Body of pancreas (tissue), 4 donors: ENCODE measurements around the gene TAF6. TPM values are rescaled to one million over a fixed set of nuclear protein-coding genes. Genes with fewer than 3 reads are reported as not detected.

Source experiments
- ATAC-seq: fragments of 150-250 bp; one replicate; pipeline ENCODE4 v1.9.1; 2016
- DNase-seq, 4 donors: peaks; one replicate each; pipeline ENCODE4 v3.0.0-alpha.2; 2019
- H3K27ac ChIP-seq, 4 donors: fragments of 200-600 bp; sonication (generic); 1 replicate in 3 of 4; 2 replicates in 1 of 4; pipeline versions ENCODE4 v1.5.1 to v1.6.1; 2016 to 2019; ENCODE audit warnings: mild to moderate bottlenecking in 1 of 4, mixed read lengths in 1 of 4, moderate library complexity in 1 of 4
- H3K27me3 ChIP-seq, 2 donors: fragments of 200-600 bp; sonication (generic); one replicate each; pipeline ENCODE4 v1.6.0; 2016; ENCODE audit warnings: mild to moderate bottlenecking in 1 of 2
- H3K36me3 ChIP-seq, 2 donors: fragments of 200-600 bp; sonication (generic); replicated peaks in 1 of 2; 2 replicates each; pipeline ENCODE4 v1.5.1; 2016; ENCODE audit warnings: low read depth in 2 of 2; ENCODE audit not compliant: insufficient read depth in 1 of 2
- H3K4me1 ChIP-seq: fragments of 200-600 bp; sonication (generic); one replicate; pipeline ENCODE4 v1.6.0; 2016
- H3K4me3 ChIP-seq, 2 donors: fragments of 200-600 bp; sonication (generic); 1 replicate in 1 of 2; 2 replicates in 1 of 2; pipeline ENCODE4 v1.5.1; 2016 to 2019
- H3K9me3 ChIP-seq, 3 donors: fragments of 200-600 bp; sonication (generic); 1 replicate in 2 of 3; 2 replicates in 1 of 3; pipeline ENCODE4 v1.5.1; 2016
- POLR2A ChIP-seq, 3 donors: fragments of 450-650 bp; IDR thresholded peaks; one replicate each; pipeline ENCODE4 v1.6.1; 2016; ENCODE audit warnings: antibody characterized with exemption in 3 of 3, mild to moderate bottlenecking in 2 of 3
- WGBS, 2 donors: methylation state at CpG; one replicate each; pipeline ENCODE4 v1.1.5; 2017; 5-methylcytosine and 5-hydroxymethylcytosine counted together
- intact Hi-C: fragments of 100-400 bp; cut with DNase I; formaldehyde crosslinking; loops from one replicate; pipeline ENCODE4 v1.15.1; 2023
- total RNA-seq, 2 donors: library from RNA; depleted of rRNA; stranded (reverse); fragments of >200 nt; gene quantifications; one replicate each; pipeline ENCODE4 v1.1.0, GENCODE V29; 2016
- TF ChIP-seq, protein P1 (sequence below), 7 experiments: fragments of 450-650 bp in 4 of 7; fragments of 200-600 bp in 3 of 7; sonication (generic) in 3 of 7; IDR thresholded peaks; one replicate each; pipeline ENCODE4 v1.5.1; 2016 to 2019; ENCODE audit warnings: antibody characterized with exemption in 7 of 7

TAF6 gene
- 10 to 100 TPM; 30.4 to 51.7 TPM for total RNA-seq

DNA sequence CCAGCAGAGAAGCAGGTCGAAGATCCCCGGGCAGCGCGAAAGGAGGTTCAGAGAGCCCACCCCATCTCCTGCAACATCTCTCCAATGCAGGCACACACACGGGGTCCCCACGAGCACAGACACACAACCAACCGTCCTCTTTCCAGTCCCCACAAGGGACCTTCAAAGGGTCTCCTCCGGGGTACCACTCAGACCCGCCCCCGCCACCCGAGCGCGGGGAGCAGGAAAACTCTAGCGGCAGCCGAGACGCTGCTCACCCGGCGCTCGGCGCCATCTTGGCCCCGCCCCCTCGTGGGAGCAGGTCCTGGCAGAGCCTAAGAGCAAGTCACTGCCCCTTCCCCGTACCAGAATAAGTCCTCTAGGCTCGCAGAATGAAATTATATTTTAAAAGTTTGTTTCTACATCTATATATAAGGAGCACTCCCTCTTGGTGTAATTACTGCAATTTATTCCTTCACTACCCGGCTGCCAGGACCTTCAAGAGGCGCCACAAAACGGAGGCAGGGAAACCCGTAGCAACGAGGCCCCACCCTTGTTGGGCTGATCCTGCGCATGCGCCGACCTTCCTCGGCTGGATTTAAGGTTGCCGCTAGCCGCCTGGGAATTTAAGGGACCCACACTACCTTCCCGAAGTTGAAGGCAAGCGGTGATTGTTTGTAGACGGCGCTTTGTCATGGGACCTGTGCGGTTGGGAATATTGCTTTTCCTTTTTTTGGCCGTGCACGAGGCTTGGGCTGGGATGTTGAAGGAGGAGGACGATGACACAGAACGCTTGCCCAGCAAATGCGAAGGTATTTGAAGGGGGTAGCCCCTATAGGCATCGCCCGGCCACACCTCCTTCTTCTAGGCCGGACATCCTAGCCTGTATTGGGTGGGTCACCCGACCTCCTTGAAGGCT, at the start of gene TAF6, which contains the start of gene CNPY4:
Gene TAF6, minus strand, starts transcription at position 287 of the 898 bp plus-strand sequence. CDS start 5,149 bp downstream, outside the sequence.
Gene CNPY4, plus strand, starts transcription at position 563 of the 898 bp plus-strand sequence. Its CDS starts 111 bp downstream, at position 674.
- H3K4me3 ChIP-seq: peak within 1 kb of the TSS; percentile 65 to 73
- intact Hi-C loops: no loop called here
- DNase-seq (peak; percentile 95 to 97 (median 96)), ATAC-seq (peak; percentile 97)
- TF ChIP-seq POLR2A (IDR thresholded peaks at IDR 0.05): peak in 2 of 3 donors; percentile 80 to 81
- TF ChIP-seq, protein P1, sequence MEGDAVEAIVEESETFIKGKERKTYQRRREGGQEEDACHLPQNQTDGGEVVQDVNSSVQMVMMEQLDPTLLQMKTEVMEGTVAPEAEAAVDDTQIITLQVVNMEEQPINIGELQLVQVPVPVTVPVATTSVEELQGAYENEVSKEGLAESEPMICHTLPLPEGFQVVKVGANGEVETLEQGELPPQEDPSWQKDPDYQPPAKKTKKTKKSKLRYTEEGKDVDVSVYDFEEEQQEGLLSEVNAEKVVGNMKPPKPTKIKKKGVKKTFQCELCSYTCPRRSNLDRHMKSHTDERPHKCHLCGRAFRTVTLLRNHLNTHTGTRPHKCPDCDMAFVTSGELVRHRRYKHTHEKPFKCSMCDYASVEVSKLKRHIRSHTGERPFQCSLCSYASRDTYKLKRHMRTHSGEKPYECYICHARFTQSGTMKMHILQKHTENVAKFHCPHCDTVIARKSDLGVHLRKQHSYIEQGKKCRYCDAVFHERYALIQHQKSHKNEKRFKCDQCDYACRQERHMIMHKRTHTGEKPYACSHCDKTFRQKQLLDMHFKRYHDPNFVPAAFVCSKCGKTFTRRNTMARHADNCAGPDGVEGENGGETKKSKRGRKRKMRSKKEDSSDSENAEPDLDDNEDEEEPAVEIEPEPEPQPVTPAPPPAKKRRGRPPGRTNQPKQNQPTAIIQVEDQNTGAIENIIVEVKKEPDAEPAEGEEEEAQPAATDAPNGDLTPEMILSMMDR (IDR thresholded peaks at IDR 0.05): peak in 2 of 7 experiments; percentile 7 to 12
- H3K27me3 ChIP-seq: no peaks in the 10 kb centered on the region
- peaks cover 19% of the 10 kb centered on the region for H3K4me1 ChIP-seq
- no peaks in the 10 kb centered on the region for H3K36me3 ChIP-seq
- H3K9me3 ChIP-seq: no peaks in the 10 kb centered on the region
- peak within 1 kb of the TSS; percentile 79 to 92 (median 87) for H3K27ac ChIP-seq
- 0 to 1% methylated on average over 27 to 49 of the region's 49 CpGs for WGBS, 2 donors

DNA sequence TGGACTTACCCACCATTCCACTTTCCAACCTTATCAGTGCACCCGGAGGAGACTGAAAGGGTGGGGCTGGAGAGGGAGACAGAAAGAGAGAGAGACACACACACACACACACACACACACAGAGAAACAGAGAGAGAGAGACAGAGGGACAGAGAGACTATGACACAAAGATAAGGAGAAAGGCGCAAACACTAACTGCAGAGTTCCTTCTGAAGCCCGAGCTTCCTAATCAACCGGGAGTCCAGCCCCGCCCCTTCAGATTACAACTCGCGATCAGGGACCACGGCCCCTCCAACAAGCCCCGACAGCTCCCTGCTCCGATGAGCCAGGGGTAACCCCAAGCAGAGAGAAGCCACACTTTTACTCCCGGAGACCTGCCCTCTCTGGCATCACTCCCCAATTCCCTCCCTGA, 48.8 kb upstream of the TAF6 start:
- TF ChIP-seq, protein P1 (IDR thresholded peaks at IDR 0.05): no peak
- TF ChIP-seq POLR2A (IDR thresholded peaks at IDR 0.05): no peak
- Histone ChIP-seq H3K9me3 (no peaks in the 10 kb centered on the region), H3K4me1 (peaks cover 31% of the 10 kb centered on the region), H3K27me3 (peaks cover 0 to 46% of the 10 kb centered on the region in 2 donors), H3K4me3 (no peak overlapping the region), H3K27ac (no peak overlapping the region), H3K36me3 (no peaks in the 10 kb centered on the region)
- intact Hi-C loops: no loop called here
- DNase-seq: no peak
- peak; percentile 4 for ATAC-seq
- 2 to 8% methylated on average over 11 of the region's 11 CpGs for WGBS, 2 donors

DNA sequence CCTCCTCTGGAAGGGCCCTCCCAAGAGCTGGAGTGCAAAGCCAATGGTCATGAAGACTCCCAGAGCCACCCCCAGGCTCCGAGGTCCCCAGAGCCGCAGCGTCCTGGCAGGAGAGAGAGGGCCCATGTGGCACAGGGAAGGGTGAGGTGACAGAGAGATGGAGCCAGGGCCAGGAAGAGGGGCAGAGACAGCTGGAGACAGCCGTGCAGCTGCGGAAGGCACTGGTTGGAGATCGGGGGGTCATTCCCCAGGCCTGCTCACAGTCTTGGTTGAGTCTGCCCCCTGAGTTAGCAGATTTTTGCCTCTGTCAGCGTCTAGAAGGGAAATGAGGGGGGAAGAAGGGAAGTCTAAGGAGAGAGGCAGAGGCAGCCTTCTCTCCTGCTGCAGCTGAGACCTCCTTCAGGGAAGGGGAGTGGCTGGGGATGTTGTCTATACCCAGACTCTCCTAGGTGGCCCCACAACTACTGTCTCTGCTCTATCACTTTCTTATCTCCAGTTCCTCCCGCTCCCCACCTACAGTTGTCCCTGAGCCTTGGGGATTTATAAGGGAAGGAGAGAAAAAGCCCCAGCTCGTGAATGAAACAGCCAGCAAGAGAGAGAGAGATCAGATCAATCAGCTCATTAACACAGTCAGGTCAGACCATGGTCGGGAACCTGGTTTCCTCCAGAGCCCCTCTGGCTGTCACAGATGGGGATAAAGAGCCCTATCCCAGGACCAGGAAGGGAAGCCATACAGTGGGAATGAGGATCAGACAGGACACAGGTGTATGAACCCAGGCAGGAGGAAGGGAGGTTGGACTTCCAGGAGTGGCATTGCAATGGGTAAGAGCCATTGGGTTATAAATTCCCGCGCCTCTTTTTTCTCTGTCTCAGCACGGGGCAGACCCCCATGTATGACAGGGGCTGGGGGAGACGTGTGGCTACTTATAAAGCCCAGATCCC, 48.1 kb upstream of the TAF6 start:
- peaks cover 31% of the 10 kb centered on the region for H3K4me1 ChIP-seq
- TF ChIP-seq POLR2A (IDR thresholded peaks at IDR 0.05): no peak
- TF ChIP-seq, protein P1 (IDR thresholded peaks at IDR 0.05): no peak
- H3K27ac ChIP-seq: no peak overlapping the region
- H3K9me3 ChIP-seq: no peaks in the 10 kb centered on the region
- 36 to 45% methylated on average over 13 to 14 of the region's 14 CpGs for WGBS, 2 donors
- no peak for ATAC-seq
- no peaks in the 10 kb centered on the region for H3K36me3 ChIP-seq
- H3K4me3 ChIP-seq: no peak overlapping the region
- H3K27me3 ChIP-seq: peaks cover 0 to 46% of the 10 kb centered on the region in 2 donors
- intact Hi-C loops: no loop called here
- no peak for DNase-seq

DNA sequence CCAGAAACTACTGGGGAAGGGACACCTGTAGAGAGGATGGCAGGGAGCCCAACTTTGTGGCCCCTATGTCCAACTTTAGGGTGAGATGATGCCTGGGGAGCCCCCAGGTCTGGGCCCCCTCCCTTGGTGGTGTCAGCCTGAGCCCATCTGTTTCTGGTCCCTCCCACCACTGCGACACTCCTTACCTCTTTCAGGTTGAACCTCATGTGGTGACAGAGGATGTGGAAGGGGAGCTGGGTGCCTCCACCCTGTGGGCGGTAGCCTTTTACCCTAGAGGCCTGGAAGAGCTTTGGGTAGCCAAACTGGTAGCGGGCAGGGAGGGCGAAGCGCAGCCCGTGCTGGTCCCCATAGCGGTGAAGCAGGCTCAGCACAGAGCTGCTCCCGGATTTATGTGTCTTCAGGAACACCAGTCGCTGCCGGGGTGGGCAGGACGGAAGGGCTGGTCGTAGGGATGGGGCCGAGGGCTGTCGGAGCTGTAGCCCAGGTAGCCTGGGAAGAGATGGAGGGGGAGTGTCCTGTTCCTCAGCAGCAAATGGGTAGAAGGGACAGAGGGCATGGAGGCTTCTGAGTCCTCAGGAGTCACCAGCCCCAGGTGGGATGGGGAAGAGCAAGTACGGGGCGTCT, 47.3 kb upstream of the TAF6 start:
- no peak for TF ChIP-seq POLR2A (IDR thresholded peaks at IDR 0.05)
- TF ChIP-seq, protein P1 (IDR thresholded peaks at IDR 0.05): no peak
- Histone ChIP-seq H3K36me3 (no peaks in the 10 kb centered on the region), H3K4me3 (no peak overlapping the region), H3K27me3 (peaks cover 0 to 39% of the 10 kb centered on the region in 2 donors), H3K27ac (no peak overlapping the region), H3K9me3 (no peaks in the 10 kb centered on the region), H3K4me1 (peaks cover 26% of the 10 kb centered on the region)
- intact Hi-C loops: no loop called here
- ATAC-seq (no peak), DNase-seq (no peak)
- 46 to 60% methylated on average over 15 to 16 of the region's 16 CpGs for WGBS, 2 donors
